Left ventricle myocardium superior (tissue), 1 donor: ENCODE results near the gene KIF26B. TPM values are rescaled to one million over a fixed set of nuclear protein-coding genes. Genes with fewer than 3 reads are reported as not detected.

ENCODE experiments used
- ATAC-seq: fragments of 200-7000 bp; cut with Tn5 transposase; one replicate; pipeline ENCODE4 v1.9.1; 2020; ENCODE audit warnings: mild to moderate bottlenecking, moderate library complexity
- DNase-seq: peaks from one replicate; pipeline ENCODE4 v3.0.0-alpha.2; 2020
- intact Hi-C: fragments of 100-400 bp; cut with micrococcal nuclease; formaldehyde crosslinking; loops from one replicate; pipeline ENCODE4 v1.11.0; 2022
- total RNA-seq: library from RNA; stranded (reverse); fragmentation: NEBNext Ultra II Directional; extraction: Animal tissue kit (Norgen Biotek cat#: 25700); gene quantifications from one replicate; pipeline ENCODE4 v1.2.1, GENCODE V29; 2021
- donor health status: DM: no; HTN: yes; CAD: no; lungs with severe emphysema.

The KIF26B gene
- total RNA-seq, 1 donor from 2014 or later, result 3.1 TPM

- intact Hi-C loops, result no loop called here
- ATAC-seq (no peak), DNase-seq (no peak)
Observed at GRCh38 chr1:245488346-245489129, 333.8 kb downstream of the KIF26B start.

GRCh38 chr1:245489838-245490237 lies 335.1 kb downstream of the KIF26B start:
- intact Hi-C loops, result no loop called here
- DNase-seq (no peak), ATAC-seq (no peak)

GRCh38 chr1:245493029-245493428 lies 338.2 kb downstream of the KIF26B start:
- ATAC-seq (no peak), DNase-seq (no peak)
- intact Hi-C loops, result loop anchor here (2.0 kb wide), 1 partner anchor 34 kb away; no protein-coding TSS in a partner anchor

GRCh38 chr1:245495681-245496080 lies 340.9 kb downstream of the KIF26B start:
- intact Hi-C loops, result no loop called here
- no peak for DNase-seq

GRCh38 chr1:245500546-245500945 lies 345.8 kb downstream of the KIF26B start:
- ATAC-seq, result no peak
- intact Hi-C loops, result no loop called here
- DNase-seq, result no peak

More at GRCh38 chr1:245495681-245496080, 340.9 kb downstream of the KIF26B start:
- ATAC-seq, result no peak

GRCh38 chr1:245501633-245502032 lies 346.8 kb downstream of the KIF26B start:
- no peak for DNase-seq
- ATAC-seq, result no peak
- intact Hi-C loops, result no loop called here

- intact Hi-C loops, result no loop called here
- ATAC-seq, result no peak
- no peak for DNase-seq
Observed at GRCh38 chr1:245503548-245503947, 348.8 kb downstream of the KIF26B start.

GRCh38 chr1:245510144-245510543 lies 355.4 kb downstream of the KIF26B start:
- intact Hi-C loops, result no loop called here
- no peak for ATAC-seq
- no peak for DNase-seq

GRCh38 chr1:245512181-245512888 lies 357.6 kb downstream of the KIF26B start:
- intact Hi-C loops, result no loop called here

GRCh38 chr1:245512980-245513578 lies 358.3 kb downstream of the KIF26B start:
- ATAC-seq (no peak), DNase-seq (no peak)
- intact Hi-C loops, result no loop called here

More at GRCh38 chr1:245512181-245512888, 357.6 kb downstream of the KIF26B start:
- no peak for DNase-seq
- ATAC-seq, result no peak

GRCh38 chr1:245516284-245516759 lies 361.5 kb downstream of the KIF26B start:
- intact Hi-C loops, result no loop called here
- ATAC-seq (no peak), DNase-seq (no peak)

- no peak for DNase-seq
- ATAC-seq, result no peak
- intact Hi-C loops, result no loop called here
Observed at GRCh38 chr1:245520611-245521010, 365.8 kb downstream of the KIF26B start.

GRCh38 chr1:245526141-245526540 lies 371.4 kb downstream of the KIF26B start:
- intact Hi-C loops, result no loop called here
- no peak for DNase-seq
- no peak for ATAC-seq

- intact Hi-C loops, result no loop called here
- no peak for ATAC-seq
- no peak for DNase-seq
Observed at GRCh38 chr1:245528258-245528635, 373.5 kb downstream of the KIF26B start.

- intact Hi-C loops, result no loop called here
- ATAC-seq (no peak), DNase-seq (no peak)
Observed at GRCh38 chr1:245530937-245531336, 376.2 kb downstream of the KIF26B start.

- intact Hi-C loops, result no loop called here
- DNase-seq (no peak), ATAC-seq (no peak)
Observed at GRCh38 chr1:245537992-245538391, 383.2 kb downstream of the KIF26B start.

- DNase-seq, result no peak
- intact Hi-C loops, result no loop called here
- no peak for ATAC-seq
Observed at GRCh38 chr1:245538671-245539070, 383.9 kb downstream of the KIF26B start.

- ATAC-seq (no peak), DNase-seq (no peak)
- intact Hi-C loops, result no loop called here
Observed at GRCh38 chr1:245541369-245541768, 386.6 kb downstream of the KIF26B start.

- ATAC-seq (no peak), DNase-seq (no peak)
- intact Hi-C loops, result no loop called here
Observed at GRCh38 chr1:245542365-245542764, 387.6 kb downstream of the KIF26B start.

GRCh38 chr1:245544236-245544635 lies 389.5 kb downstream of the KIF26B start:
- no peak for ATAC-seq
- no peak for DNase-seq
- intact Hi-C loops, result no loop called here
